Smooth muscle cell (in vitro differentiated cells): Measurements from ENCODE around the gene HCST. TPM values are rescaled to one million over a fixed set of nuclear protein-coding genes. Genes with fewer than 3 reads are reported as not detected.

ENCODE experiments used
- DNase-seq: peaks from one replicate; lab custom pipeline; 2025; ENCODE audit not compliant: unreplicated experiment; lab: John Stamatoyannopoulos, UW
- H2AFZ ChIP-seq: fragments of 200-600 bp; sonication (generic); 2 replicates; pipeline ENCODE4 v1.6.0; 2016; ENCODE audit warnings: antibody characterized with exemption, low read depth, mild to moderate bottlenecking
- H3F3A ChIP-seq: fragments of 200-600 bp; sonication (generic); 2 replicates; pipeline ENCODE4 v1.6.0; 2017; ENCODE audit warnings: antibody characterized with exemption, low read depth
- H3K27ac ChIP-seq: fragments of 200-600 bp; sonication (generic); 2 replicates; pipeline ENCODE4 v1.5.1; 2016; ENCODE audit warnings: low read depth, mild to moderate bottlenecking
- H3K27me3 ChIP-seq: fragments of 200-600 bp; sonication (generic); 2 replicates; pipeline ENCODE4 v1.6.1; 2016; ENCODE audit warnings: low read depth, mild to moderate bottlenecking
- H3K36me3 ChIP-seq: fragments of 200-600 bp; sonication (generic); 2 replicates; pipeline ENCODE4 v1.5.1; 2016; ENCODE audit warnings: low read depth
- H3K4me1 ChIP-seq: fragments of 200-600 bp; sonication (generic); 2 replicates; pipeline ENCODE4 v1.5.1; 2016; ENCODE audit warnings: low read depth
- H3K4me2 ChIP-seq: fragments of 200-600 bp; sonication (generic); 2 replicates; pipeline ENCODE4 v1.6.0; 2016; ENCODE audit warnings: mild to moderate bottlenecking
- H3K4me3 ChIP-seq: fragments of 200-600 bp; sonication (generic); 2 replicates; pipeline ENCODE4 v1.5.1; 2016; ENCODE audit warnings: mild to moderate bottlenecking
- H3K79me2 ChIP-seq: fragments of 200-600 bp; sonication (generic); 2 replicates; pipeline ENCODE4 v1.6.0; 2016; ENCODE audit warnings: low read depth, mild to moderate bottlenecking
- H3K9ac ChIP-seq: fragments of 200-600 bp; sonication (generic); 2 replicates; pipeline ENCODE4 v1.6.0; 2016; ENCODE audit warnings: low read depth
- H3K9me3 ChIP-seq: fragments of 200-600 bp; sonication (generic); replicated peaks from 2 replicates; pipeline ENCODE4 v1.5.1; 2016; ENCODE audit warnings: low read depth
- H4K20me1 ChIP-seq: fragments of 200-600 bp; sonication (generic); 2 replicates; pipeline ENCODE4 v1.6.0; 2016; ENCODE audit warnings: low read depth
- CTCF ChIP-seq: fragments of 200-600 bp; sonication (generic); IDR thresholded peaks from 2 replicates; pipeline ENCODE4 v1.5.1; 2017; ENCODE audit warnings: borderline replicate concordance, mild to moderate bottlenecking, antibody characterized with exemption; ENCODE audit not compliant: insufficient read depth, poor library complexity, severe bottlenecking
- WGBS: methylation state at CpG from one replicate; pipeline ENCODE4 v1.1.7; 2016; ENCODE audit warnings: low lambda C conversion rate; 5-methylcytosine and 5-hydroxymethylcytosine counted together
- polyA plus RNA-seq: library from polyadenylated mRNA; unstranded; fragments of >200 nt; fragmentation: Nextera tagmentation; extraction: Ambion mirVana; gene quantifications from 2 replicates; pipeline ENCODE4 v1.2.1, GENCODE V29; 2016
- total RNA-seq: library from RNA; depleted of rRNA; stranded (reverse); fragments of >200 nt; gene quantifications from 2 replicates; pipeline ENCODE4 v1.2.3, GENCODE V29; 2014

Gene HCST
- total RNA-seq, result 0.81 TPM in 1 of 2 replicates, not detected in the other
- 2.6 and 3.4 TPM in 2 replicates for polyA plus RNA-seq

- no peaks in the 10 kb centered on the region for H4K20me1 ChIP-seq
- no peaks in the 10 kb centered on the region for H3K9me3 ChIP-seq
- H3K79me2 ChIP-seq, result peaks cover 13% of the 10 kb centered on the region
- H3F3A ChIP-seq, result peaks cover 22% of the 10 kb centered on the region
- 65% methylated on average over 6 of the region's 6 CpGs for WGBS
- H3K27ac ChIP-seq, result peak within 1 kb of the TSS; percentile 81
- no peak for TF ChIP-seq CTCF
- H3K4me1 ChIP-seq, result peaks cover 15% of the 10 kb centered on the region
- H2AFZ ChIP-seq, result peak within 1 kb of the TSS; percentile 81
- peak within 1 kb of the TSS; percentile 34 for H3K4me3 ChIP-seq
- H3K27me3 ChIP-seq, result no peaks in the 10 kb centered on the region
- H3K9ac ChIP-seq, result peak within 1 kb of the TSS; percentile 4
- H3K4me2 ChIP-seq, result peak within 1 kb of the TSS; percentile 99
- DNase-seq, result no peak
- no peaks in the 10 kb centered on the region for H3K36me3 ChIP-seq
Observed at GRCh38 chr19:35901854-35902661, at the start of gene HCST. Gene HCST, plus strand, starts transcription at chr19:35902529. Its CDS starts 65 bp downstream, at chr19:35902594.

- Histone ChIP-seq H3K9ac (no peak overlapping the region), H3K4me1 (no peaks in the 10 kb centered on the region), H3F3A (no peaks in the 10 kb centered on the region), H3K4me2 (no peak overlapping the region), H4K20me1 (no peaks in the 10 kb centered on the region), H3K79me2 (no peaks in the 10 kb centered on the region), H3K27me3 (peaks cover 88% of the 10 kb centered on the region), H2AFZ (no peak overlapping the region), H3K36me3 (no peaks in the 10 kb centered on the region), H3K4me3 (no peak overlapping the region), H3K9me3 (no peaks in the 10 kb centered on the region), H3K27ac (no peak overlapping the region)
- no peak for TF ChIP-seq CTCF
- DNase-seq, result no peak
- WGBS, result 80% methylated on average over 8 of the region's 8 CpGs
Observed at GRCh38 chr19:35853038-35853756, 49.1 kb upstream of the HCST start.

GRCh38 chr19:35856546-35857149, 45.7 kb upstream of the HCST start, which contains the start of gene KIRREL2:
Gene KIRREL2, plus strand, starts transcription at chr19:35856911. Its CDS starts 209 bp downstream, at chr19:35857120.
- no peaks in the 10 kb centered on the region for H4K20me1 ChIP-seq
- peak within 1 kb of the TSS; percentile 80 for H3K4me3 ChIP-seq
- no peaks in the 10 kb centered on the region for H3K9me3 ChIP-seq
- peaks cover 90% of the 10 kb centered on the region for H3K27me3 ChIP-seq
- no peaks in the 10 kb centered on the region for H3K36me3 ChIP-seq
- no peak within 1 kb of the TSS for H3K27ac ChIP-seq
- peak within 1 kb of the TSS; percentile 95 for H3K4me2 ChIP-seq
- H3K4me1 ChIP-seq, result no peaks in the 10 kb centered on the region
- H3K9ac ChIP-seq, result no peak within 1 kb of the TSS
- no peaks in the 10 kb centered on the region for H3K79me2 ChIP-seq
- no peaks in the 10 kb centered on the region for H3F3A ChIP-seq
- no peak for TF ChIP-seq CTCF
- no peak for DNase-seq
- 2% methylated on average over 27 of the region's 42 CpGs for WGBS
- peak within 1 kb of the TSS; percentile 98 for H2AFZ ChIP-seq
